Measurements from ENCODE around the gene DPP4.

Gene DPP4

DNA sequence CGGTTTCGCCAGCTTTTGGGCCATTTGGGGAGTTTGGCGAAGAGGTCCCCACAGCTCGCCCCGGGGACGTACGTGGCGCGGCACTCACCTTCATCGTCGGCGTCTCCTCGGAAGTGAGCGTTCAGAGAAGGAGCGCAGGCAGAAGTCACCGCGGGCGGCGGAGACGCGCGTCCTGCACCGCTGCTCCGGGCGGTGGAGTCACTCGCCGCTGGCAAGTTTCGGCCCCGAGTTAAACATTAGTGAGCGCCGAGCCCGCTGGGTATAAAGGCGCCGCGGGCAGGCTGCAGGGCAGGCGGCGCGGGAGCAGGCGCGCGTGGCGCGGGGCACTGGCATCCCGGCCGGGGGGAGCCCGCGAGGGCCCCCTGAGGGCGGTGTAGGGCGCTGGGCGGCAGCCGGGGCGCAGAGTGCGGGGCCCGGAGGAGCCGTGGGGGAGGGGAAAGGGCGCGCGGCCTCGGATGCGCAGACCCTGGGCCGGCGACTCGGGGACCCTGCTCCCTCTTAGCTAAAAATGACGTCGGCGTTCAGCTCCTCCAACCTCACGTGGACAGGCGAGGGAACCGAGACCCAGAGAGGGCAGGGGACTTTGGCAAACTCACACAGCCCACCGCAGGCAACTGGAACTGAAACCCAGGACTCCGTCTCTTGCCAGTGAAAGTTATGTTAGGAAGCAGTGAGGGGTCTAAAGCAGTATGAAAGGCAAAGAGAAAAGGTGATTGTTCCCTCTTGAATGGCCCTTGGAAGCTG lies at the start of gene DPP4:
Gene DPP4 (minus strand): TSS at position 328 of the 744 bp plus-strand sequence. CDS start 234 bp downstream, at position 94.
- DNase-seq = peak; percentile 66

DNA sequence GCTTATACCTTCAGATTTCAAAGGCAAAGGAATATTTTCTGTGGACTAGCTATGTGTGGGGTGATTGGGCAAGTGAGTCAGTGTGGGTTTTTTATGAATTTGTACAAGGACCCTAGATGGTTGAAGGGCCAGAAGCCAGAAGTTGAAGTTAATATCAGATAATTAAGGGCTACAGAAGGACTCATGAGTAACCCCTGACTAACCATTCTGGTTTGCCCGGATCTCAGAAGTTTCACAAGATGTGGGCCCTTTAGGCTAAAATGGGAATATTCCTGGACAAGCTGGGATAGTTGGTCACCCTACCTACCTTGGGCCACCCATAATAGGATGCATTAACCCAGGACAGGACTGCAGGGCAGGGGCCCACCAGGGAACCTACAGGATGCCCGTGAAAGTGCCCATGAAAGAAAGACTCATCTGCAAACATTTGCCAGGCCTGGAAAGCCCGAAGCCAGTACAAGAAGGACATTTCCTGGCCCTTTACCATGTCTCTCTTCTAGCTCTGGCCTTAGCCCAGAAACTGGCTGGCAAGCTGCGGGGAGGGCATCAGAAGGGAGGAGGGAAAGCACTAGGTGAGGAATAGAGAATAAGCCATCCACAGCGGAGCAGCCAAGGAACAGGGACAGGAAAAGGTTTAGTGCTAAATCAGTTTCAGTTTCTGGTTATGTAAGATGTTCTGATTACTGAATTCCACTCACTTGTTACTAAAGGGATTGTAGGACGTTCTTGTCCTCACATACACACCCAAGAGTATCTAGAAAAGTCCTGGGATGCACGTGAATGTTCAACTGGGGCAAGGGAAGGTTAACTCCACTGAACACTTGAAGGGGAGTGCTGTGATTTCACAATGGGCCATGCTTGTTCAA lies 44.4 kb upstream of the DPP4 start:
- DNase-seq = no peak

DNA sequence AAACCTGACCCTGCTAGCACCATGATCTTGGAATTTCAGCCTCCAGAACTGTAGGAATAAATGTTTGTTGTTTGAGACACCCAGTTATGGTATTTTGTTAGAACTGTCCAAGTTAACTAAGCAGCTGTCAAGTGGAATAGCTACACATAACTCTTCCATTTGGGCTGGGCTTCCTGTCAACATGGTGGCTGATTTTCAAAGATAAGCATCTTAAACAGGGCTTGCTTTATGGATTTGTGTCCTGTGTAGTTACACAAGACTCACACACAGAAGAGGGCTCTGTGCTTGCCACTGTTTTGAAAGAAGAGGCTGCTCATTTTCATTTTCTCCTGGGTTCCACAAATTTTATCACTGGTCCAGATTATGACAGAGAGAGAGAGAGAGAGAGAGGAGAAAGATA lies 42.3 kb upstream of the DPP4 start:
- no peak for DNase-seq

DNA sequence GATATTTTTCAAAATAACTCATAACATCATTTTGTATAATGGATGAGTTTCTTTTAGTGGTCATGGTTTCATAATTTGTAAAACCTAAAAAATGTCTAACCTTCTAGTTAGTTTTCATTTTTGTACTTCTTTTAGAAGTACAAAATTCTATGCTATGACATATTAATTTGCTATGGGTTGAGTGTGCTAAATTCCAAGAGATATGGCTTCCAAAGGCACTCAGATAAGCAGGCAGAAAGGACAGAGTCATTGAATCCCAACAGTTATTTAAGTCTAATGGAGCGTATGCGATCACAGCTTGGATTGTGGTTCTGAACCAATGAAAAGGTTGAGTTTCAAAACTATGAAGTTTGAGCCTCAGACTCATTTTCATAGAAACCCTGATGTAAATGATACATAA lies 41.1 kb upstream of the DPP4 start:
- no peak for DNase-seq

DNA sequence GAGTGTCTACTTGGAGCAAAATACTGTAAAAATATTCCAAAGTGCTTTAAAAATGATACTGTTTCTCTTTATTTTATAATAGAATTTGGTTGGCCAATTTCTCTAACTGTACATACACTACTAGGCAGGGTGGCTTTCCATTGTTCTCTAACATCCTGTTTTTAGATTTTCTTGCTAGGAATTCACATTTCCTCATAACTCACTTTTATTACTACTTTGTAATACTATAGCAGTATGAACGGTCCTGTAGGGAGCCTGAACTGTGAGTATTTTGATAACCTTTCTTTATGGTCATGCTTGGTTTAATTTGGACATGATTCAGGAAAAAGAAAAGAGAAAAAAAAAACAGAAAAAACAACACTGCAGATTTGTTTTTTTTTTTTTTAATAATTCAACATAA lies 40.3 kb upstream of the DPP4 start:
- no peak for DNase-seq

DNA sequence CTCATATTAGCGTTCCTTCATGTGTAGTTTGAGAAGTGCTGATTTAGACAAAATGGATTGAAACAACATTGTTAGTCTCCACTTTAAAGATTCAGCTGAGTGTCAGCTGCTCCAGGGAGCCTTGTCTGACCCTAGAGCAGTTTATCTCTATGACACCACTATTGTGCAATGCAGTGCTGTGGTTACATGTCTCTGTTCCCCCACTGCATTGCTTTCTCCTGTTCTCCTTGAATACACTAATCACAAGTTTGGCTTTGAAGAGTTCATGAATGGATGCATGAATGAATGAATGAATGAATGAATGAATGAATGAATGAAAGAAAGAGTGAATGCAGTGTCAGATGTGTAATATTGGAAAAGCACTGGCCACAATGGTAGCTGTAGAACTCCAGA lies 39.8 kb upstream of the DPP4 start:
- DNase-seq = no peak

DNA sequence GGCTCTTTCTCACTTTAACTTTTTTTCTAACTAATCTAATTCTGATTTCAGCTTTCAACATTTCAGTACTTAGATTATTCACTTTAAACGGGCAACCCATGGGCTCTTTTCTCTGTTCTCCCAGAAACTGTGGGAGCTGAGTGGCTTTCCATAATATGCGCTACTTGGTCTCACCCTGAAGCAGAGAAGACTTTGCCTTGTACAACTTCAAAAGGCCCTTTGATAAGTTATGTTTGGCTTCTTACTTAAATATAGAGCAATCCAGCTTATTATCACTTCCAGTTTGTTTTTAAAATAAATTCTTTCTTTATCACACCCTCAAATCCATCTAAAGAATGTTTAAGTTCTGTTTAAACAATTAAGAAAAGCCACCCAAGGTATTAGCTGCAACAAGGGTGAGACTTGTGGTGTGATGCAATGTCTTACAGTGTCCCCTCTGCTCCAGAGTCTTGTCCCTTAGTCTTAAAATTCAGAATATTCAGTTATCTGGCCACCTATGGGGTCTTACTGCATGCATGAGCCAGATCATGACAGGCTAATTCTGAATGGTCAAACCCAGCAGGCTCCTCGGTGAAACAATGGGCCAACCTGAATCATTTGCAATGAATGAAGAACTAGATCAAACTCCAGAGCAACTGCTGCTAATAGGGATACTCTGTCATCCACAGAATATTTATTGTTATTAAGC lies 39.2 kb upstream of the DPP4 start:
- no peak for DNase-seq

DNA sequence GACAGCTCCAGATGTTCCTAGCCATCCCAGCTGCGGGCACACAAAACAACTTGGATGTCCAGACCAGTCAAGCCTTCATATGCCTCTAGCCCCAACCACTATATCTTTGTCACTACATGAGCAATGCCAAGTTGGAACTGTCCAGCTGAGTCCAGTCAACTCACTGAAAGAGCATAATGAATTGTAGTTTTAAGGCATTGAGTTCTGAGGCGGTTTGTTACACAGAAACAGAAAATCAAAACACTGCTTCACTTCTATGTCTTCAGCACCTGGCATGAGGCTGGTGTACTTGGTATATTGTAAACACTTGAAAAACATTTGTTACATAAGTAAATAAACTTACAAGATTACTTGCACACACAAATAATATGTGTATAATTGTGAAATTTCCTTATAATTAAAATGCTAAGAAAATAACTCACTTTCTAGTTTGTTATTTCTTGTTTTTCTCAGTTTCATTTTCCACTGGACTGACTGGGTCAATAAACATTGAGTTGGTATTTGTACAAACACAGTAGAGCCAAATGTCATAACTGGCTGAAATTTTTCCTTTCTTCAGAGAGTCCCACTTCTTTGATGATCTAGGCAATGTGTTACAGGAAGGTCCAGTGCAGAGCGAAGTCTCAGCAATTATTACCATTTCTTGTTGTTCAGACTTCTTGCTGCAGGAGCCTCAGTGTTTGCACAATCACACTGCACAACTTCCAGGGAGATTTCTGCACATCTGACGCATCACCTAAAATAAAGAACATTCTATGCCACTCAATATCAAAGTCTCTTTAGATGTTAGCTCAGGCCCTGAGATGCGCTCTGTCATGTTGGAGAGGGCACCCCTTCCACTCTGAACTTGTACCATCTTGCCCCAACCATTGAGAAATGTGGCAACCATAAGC lies 38.2 kb upstream of the DPP4 start:
- no peak for DNase-seq

DNA sequence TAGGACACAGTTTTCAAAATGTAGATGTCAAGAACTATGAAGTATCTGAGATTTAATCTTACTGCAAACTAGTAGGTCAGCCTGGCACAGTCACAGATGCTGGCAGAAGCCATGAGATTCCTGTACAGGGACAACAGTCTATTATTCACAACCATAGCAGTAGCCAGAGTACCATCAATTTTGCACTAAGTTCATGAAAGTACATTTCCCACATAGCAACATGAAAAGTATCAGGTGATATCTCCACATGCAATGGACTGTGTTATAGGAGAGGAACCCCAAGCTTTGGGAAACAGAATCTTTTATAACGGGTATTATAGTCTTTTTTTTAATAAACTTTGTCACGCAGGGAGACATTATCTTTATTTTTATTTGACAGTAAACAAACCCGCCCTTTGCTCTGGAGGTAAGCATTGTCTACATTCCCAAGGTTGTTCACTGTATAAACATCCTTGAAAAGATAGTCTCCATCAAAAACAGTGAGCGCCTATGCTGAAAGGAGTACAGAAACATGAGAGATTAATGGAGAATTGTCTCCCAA lies 33.4 kb upstream of the DPP4 start:
- no peak for DNase-seq

DNA sequence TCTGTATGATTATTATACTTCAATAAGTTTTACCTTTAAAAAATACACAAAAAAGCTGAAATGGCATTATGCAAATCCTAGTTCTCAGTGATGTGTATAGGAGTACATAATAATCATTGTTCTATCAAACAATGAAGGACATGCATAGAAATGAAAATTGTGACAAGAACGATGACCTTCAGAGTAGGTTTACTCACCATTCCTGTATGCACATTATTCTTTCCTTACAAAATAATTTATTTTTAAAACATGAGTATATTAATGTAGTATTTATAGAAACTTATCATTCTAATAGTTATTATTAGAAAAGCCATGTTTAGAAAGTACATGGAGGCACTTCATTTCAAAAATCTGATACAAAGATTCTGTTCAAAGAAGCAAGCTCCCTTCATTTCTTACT lies 32.7 kb upstream of the DPP4 start:
- DNase-seq = no peak

DNA sequence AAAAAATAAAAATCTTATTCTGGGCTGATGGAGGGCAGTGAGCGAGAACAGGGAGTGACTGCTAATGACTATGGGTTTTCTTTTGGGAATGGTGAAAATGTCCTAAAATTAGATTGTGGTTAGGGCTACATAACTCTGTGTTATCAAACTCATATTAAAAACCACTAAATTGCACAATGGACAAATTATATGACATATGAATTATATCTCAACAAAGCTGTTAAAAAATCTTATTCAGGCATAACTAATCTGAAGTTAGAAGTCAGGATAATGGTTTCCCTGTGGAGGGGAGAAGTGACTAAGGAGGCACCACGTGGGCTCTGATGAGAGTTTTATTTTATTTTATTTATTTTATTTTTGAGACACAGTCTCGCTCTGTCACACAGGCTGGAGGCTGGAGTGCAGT lies 32.1 kb upstream of the DPP4 start:
- no peak for DNase-seq

DNA sequence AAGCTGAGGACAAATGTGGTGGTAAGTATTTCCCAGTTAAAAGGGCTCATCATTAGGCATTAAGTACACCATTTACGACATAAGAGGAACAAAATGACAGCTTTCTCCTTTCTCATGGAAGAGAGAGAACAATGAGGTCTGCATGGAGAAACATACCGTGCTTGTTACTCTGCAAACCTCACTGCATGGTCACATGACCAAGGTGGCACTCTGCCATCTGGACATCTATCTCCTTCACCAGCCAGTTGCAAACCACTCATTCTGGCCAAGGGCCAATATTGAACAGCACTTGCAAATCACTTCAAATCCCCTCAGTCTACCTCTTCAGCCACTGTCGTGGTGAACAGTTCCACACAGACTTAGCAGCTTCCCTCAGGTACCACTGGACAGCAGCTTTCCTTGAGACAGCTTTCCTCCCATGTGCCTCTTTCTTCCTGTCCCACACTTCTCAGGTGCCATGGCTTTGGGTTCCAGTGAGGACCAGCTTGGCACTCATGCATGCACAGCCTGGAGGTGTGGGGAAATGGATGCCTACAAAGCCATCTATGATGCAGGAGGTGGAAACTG lies 29.5 kb upstream of the DPP4 start:
- DNase-seq = peak; percentile 89

DNA sequence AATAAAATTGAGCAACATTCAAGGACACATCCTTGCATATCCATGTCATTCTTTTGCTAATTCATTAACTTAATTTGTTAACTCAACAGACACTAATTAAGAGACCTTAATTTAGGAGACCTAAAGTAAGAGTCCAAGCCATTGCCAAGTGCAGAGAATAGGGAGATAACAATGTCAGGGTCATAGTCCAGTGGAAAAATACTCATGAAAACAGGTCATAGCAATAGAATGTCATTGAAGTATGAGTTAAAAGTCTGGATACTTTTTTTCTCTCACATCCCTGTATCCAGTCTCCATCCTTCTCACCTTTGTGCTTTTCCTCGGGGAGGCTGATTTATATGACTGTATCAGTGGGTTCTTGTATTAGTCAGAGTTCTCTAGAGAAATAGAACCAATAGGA lies 26.6 kb upstream of the DPP4 start:
- DNase-seq = no peak

DNA sequence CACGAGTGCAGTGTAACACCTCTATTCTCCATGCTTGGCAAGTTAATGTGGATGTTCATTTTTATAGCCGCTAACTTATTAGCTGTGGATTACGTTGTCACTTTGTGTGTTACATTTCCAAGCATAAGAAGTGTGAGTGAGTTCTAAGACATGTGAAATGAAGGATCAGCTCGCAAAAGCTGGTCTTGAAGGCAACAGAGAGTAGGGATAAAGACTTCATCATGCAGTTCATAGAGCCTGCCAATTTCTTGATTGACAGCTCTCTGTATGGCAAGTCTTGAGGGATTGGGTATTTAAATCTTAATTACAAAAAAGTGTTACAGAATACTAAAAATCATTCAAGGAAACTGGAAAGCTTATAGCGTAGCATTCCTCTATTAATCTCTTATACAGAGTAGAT lies 25.8 kb upstream of the DPP4 start:
- DNase-seq = no peak

DNA sequence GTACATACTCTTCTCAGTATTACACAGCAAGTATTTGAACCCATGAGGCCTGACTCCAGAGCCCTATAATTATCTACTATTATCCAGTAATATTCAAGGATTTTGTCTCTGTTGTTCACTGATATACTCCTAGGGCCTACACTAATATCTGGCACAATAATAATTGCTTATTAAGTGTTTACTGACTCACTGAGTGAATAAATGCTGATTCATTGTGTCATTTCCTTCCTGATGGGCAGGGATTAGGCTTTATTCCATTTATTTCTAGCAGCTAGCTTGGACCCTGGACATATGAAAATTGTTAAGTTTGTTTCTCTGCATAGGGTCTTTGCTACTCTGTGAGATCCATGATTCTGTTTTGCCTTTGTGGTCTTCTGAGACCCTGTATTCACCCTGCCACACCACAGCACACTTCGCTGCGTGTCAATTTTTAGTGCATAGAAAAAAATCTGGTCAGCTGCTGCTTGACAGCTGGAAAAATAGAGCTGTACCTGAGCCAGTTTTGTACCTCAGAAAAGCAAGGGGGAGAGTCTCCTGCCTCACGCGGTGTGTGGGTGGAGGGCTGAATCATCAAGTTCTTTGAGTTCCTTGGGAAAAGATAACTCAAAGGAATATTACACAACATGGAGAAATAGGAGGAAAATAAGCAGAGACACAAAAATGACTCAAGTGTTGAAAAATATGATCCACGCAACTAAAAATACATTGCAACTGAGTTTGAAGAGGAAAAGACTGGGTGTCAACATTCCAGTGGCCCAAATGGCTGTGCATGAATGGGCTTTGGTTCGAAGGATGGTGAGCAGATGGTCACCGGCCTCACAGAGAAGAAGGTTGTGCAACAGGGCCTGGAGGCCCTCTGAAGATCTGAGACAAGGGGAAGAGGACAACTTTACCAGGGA lies 18.9 kb upstream of the DPP4 start:
- no peak for DNase-seq

DNA sequence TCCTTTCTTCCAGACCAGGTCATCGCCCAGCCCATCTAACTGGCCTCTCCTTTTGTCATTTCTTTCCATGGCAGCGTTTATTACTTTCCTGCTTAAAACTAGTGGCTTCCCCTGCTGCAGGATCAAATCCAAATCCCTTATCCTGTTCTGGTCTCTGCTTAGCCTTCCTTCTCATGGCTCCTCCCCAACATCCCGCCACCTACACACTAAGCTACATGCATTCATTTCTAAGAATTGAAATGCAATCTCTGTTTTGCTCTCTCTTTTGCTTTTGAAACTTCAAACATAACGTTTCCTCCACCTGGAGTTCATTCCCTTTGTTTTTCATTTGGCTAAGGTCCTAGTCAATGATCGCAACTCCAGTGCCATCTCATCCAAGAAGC lies 18.0 kb upstream of the DPP4 start:
- DNase-seq = no peak

DNA sequence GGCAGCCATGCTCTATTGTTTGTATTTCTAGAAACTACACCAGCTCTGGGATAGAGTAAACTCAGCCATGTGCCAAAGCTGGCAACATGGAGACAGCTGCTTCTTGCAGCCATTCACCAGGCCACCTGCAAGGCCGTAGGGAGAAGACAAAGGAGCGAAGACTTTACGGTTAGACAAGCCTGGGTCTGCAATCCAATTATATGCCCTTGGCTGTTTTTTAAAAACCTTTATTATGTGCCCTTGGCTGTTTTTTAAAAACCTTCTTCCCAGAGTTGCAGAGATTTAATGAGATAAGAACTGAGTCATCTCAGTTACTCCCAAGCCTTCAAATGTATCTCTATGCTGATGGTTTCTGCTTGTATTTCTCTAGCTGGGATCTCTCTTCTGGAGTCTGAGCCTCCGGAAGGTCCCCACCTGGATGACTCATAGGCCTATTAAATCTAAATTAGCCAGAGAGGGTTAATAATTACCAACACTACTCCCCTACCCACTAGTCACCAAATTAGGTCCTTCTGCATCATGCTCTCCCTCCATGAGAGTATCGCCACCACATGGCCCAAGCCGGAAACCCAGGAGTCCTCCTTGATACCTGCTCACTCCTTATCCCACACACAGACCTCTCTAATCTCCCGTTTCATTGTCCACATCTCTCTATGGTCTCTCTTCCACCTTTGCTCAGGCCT lies 17.5 kb upstream of the DPP4 start:
- DNase-seq = no peak

DNA sequence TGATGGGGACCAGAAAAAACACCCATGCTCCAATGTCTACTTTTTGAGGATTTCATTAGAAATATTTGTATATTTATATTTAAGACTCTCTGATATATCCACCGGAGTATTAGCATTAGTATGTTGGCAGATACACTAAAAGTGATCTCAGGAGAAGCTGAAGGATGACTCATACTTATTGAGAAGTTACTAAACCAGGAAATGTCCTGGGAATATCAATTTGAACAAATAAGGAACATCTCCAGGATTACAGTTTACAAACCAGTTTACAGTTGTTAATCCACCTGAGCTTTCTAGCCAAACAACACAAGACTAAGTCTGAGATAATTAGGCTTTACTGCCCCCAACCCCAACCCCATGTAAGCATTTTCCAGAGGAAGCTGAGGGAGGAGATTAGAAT lies 16.1 kb upstream of the DPP4 start:
- DNase-seq = no peak

DNA sequence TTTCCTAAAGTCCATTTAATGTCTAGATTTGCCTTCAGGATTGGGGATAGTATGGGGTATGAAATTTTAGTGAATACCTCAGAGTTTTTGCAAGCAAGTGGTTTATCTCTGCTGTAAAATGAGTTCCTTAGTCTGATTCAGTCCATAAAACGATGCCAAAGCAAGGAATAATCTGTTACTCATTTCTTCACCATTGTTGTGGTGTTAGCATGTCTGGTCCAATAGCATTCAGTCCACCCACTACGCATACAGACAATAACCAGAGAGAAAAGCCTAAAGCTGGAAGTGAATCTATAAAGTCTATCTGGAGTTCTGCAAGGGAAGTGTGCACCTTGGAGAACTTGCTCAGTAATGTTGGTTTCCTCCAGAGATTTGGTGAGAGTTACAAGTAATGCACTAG lies 12.9 kb upstream of the DPP4 start:
- no peak for DNase-seq

DNA sequence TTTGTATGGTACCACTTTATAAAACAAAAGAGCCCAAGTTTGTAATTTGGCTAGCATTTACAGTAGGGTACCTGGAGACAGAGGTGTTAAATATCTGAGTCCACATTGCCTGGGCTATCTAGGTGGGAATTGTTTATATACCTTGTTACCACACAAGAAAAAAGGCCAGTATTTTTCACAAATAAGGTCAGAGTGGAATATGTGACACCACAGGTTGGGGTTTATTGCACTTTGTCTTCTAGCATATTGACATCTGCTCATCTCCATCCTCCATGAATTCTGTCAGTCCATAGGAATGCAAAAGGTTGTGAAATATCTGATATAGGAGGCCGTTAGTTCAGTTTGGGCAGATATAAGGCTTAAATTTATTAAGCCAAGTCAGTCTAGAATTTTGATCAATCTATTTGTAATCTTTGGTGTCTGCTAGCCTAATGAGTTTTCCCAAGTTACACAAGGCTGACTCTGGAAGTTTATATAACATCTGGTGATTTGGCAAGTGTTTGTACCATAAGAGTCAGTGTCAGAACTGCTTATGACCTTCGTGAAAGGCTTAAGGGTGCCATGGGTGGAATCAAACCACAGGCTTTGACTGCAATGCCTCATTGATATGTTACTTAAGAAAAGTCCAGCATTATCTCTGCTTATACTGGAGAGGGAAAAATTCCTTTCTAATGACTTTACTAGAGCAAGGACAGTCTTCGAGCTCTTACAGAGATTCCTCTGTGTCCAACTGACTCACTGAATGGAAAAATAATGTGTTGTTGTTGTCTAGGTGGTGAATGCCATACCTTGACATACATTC lies 11.3 kb upstream of the DPP4 start:
- DNase-seq = no peak
